HL-60/S4 treated with retinoic acid at 250 ng/mL for 4 days and 3 days (cell line): Measurements from ENCODE around the gene ANP32A.

ENCODE experiments used
- in situ Hi-C: fragments of 300-500 bp; cut with MboI; formaldehyde crosslinking; loops from 2 replicates; pipeline ENCODE4 v1.7.0; 2022; ENCODE audit warnings: low sequenced_read_pairs

Gene ANP32A

GRCh38 chr15:68821190-68821840 lies 620 bp upstream of the ANP32A start:
- in situ Hi-C loops = no loop called here

- in situ Hi-C loops = no loop called here
Measured at GRCh38 chr15:68819495-68820294, 1.0 kb downstream of the ANP32A start.

DNA sequence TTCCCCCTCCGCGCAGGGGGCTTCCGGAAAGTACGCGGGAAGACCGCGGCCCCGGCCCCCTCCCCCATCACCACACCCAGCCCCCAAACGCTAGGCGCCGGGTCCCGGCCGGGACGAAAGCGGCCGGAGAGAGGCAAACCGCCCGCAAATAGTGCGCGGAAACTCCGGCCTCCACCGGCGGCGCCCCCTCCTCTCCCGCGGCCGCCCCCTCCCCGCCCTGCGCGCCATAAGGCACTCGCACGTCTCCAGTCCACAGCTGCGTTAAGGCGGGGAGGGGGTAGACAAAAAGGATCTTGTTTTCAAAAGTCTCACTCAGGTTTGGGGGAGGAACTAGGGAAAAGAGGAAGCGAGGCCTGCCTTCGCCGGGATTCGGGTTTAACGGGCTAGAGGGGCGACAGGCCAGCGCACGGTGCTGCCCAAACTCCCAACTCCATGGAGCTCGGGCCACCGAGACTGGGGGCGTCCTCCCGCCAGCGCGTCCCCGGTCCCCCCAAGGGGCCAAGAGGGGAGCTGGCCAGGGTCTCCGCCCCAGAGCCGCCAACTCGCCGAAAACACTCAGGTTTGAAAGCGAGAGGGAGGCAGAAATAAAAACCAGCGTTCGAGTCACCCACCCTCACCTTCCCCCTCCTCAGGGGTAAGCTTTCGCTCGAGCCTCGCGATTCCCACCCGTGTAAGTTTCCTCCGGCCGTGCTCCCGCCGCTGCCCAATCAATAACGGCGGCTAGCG lies 1.8 kb downstream of the ANP32A start:
- in situ Hi-C loops = no loop called here

DNA sequence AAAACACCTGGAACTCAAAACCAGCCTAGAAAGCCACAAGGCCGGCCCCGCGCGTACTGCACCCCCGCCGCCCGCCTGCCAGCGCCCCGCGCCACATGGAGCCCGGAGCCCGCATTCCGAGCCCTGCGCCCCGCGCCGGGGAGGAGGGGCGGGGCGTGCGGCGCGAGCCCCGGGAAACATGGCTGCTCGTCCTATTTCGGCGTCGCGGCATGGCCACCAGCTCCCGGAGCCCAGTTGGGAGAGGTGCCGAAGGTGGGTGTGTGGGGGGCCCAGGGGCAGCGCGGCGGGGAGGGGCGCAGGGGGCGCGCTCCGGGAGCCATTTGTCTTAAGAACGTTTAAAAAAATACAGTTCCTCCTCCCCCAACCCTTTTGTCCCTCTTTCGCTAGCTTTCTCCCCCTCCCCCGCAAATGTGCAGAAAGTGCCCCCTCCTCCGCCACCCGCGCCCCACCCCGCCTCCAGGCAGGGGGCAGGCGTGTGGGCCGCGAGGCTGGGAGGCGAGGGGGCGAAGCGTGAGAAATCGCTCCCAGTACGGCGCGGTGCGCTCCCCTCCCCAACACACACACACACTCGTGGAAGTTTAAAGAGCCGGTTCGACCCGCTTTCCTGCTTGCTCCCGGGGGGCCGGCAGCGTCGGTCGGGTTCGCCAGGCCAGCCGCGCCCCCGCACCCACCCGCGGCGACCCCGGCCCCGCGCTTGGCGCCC lies 2.5 kb downstream of the ANP32A start:
- in situ Hi-C loops = no loop called here

- in situ Hi-C loops = no loop called here
Measured at GRCh38 chr15:68817304-68818065, 3.2 kb downstream of the ANP32A start.

GRCh38 chr15:68816795-68817303 lies 3.8 kb downstream of the ANP32A start:
- in situ Hi-C loops = no loop called here

GRCh38 chr15:68816158-68816557 lies 4.5 kb downstream of the ANP32A start:
- in situ Hi-C loops = no loop called here

GRCh38 chr15:68815598-68815997 lies 5.1 kb downstream of the ANP32A start:
- in situ Hi-C loops = no loop called here

GRCh38 chr15:68814596-68814995 lies 6.1 kb downstream of the ANP32A start:
- in situ Hi-C loops = no loop called here

- in situ Hi-C loops = no loop called here
Measured at GRCh38 chr15:68812597-68813431, 7.9 kb downstream of the ANP32A start.

DNA sequence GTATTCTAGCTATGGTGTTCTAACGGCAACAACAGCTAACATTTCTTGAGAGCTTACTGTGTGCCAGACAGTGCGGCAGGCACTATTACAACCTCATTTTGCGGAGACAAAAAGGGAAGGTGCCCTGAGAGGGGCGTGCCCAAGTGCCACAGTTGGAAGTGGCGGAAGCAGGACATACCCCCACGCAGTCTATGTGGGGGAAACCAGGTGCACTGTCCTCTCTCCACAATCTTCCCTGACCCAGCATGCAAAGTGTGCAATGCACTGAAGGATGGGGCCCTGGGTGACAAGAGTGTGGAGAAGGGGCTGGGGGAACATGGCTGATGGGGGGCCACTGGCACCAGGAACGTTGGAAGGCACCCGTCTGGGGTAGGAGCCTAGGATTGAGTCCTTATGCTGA lies 8.6 kb downstream of the ANP32A start:
- in situ Hi-C loops = no loop called here

- in situ Hi-C loops = no loop called here
Measured at GRCh38 chr15:68809517-68809916, 11.2 kb downstream of the ANP32A start.

DNA sequence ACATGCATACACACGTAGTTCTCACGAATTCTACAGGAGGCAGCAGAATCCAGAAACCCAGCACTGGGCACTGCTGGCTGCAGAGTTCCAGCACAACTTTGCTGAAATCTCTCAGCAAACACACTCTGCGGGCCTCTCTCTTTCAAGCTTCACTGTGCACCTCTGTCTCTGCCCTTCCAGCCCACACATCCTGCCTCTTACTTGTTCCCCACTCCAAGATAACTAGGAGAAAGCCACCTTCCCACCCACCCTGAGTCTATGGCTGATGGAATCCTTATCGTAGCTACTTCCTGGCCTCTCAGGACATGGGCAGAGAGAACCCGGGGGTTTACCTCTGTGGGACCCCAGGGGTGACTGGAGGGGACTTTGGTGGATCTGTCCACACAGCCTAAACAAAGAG lies 11.9 kb downstream of the ANP32A start:
- in situ Hi-C loops = no loop called here

DNA sequence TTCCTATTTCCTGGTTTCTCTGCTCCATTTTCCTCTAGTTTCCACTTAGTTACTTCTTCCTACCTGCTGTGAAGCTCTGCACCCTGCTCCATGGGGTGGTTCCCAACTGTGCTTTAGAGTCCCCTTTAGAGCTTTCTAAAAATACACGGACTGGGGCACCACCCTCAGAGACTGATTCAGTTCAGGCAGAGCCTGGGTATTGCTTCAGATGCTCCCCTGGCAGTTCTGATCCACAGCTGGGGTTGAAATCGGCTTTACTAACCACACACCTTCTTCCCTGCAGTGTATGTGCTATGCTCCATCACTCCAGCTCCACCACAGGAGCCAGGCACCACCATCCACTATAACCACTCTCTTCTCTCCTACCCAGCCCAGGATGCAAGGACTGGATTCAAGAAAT lies 12.6 kb downstream of the ANP32A start:
- in situ Hi-C loops = no loop called here

GRCh38 chr15:68807249-68807648 lies 13.4 kb downstream of the ANP32A start:
- in situ Hi-C loops = no loop called here

DNA sequence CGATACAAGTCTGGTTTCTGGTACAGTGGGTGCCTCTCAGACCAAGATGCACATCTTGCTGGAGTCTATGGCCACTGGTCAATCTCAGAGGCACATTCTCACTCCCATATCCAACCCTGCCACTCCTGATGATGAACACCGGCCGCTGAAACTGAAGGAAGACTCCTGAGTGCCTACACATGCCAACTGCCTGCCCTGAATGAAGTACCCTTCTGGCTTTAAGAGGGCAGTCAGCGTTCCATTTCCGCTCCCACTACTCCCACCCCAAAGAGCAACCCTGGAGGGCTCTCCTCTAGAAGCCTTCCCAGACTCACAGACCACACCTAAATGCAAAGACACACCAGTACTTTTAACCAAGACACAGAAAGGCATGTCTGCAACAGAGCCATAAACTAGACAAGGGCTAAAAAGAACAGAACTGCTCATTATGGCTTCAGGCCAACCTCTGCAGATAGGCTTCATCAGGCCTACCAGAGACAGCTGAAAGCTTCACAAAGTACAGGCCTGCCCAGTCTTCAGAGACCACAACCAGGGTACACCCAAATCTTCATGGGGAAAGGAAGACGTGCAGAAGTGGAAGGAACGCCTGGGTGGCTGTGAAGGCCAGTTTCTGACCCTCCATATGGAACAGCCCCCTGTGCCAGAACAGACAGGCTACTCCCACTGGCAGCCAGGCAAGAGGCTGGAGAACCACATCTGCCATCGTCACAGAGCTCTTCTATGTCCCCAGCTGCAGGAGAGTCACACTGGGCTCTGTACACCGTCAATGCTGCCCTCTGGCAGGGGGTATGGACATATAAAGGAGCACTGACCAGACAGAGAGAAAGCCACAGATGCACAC lies 14.3 kb downstream of the ANP32A start:
- in situ Hi-C loops = no loop called here

- in situ Hi-C loops = no loop called here
Measured at GRCh38 chr15:68802373-68802772, 18.3 kb downstream of the ANP32A start.

DNA sequence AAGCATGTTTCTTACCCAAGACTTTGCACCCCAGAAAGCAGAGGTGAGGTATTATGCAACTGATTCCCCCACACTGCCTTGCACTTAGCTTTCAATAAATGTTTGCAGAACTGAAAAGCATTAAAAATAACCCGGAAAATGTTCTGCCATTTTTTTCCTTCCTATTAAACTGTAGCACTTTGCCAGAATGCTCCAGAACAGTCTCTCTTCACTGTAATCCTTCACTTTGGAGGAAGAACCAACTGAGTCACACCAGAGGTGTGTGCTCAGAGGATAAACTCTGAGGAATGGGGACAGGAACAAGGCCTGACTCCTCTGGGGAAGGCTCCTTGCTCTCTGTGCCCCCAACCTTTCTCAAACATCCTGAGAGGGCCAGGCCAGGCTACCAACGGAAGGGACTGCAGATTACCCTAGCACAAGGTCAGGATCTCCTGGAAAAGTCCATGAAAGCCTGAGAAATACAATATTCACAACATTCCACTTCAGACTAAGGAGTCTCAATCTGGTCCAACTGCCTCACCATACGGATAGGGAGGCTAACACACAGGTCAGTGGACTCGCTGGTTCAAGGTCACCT lies 19.0 kb downstream of the ANP32A start:
- in situ Hi-C loops = no loop called here
